ENCODE measurements around the gene EGLN2. TPM values are rescaled to one million over a fixed set of nuclear protein-coding genes. Genes with fewer than 3 reads are reported as not detected.
A peak's percentile ranks its signal among the peaks of the same experiment; 100 is the strongest.
"Not testable (repeated sequence)": the region's sequence is repeated elsewhere in the genome, so short reads cannot be mapped to it uniquely, and the experiment has no call there.

EGLN2 gene
- 46.5 TPM for total RNA-seq

GRCh38 chr19:40798683-40799557, at the start of gene EGLN2:
Gene EGLN2, plus strand, starts transcription at chr19:40799191. Its CDS starts 1,382 bp downstream, at chr19:40800573.
- DNase-seq (ENCODE audit: low spot score in 2 of 2) = peak; percentile 96 to 97
- FAIRE-seq = no peak

GRCh38 chr19:40750058-40750873, 48.7 kb upstream of the EGLN2 start, which contains the start of gene ACTMAP:
Gene ACTMAP, minus strand, starts transcription at chr19:40750477. Its CDS starts 674 bp downstream, at chr19:40749803.
- FAIRE-seq (peak; percentile 99), DNase-seq (ENCODE audit: low spot score in 2 of 2) (peak; percentile 93 to 98)

GRCh38 chr19:40750874-40751537, 48.0 kb upstream of the EGLN2 start, which contains the start of gene SNRPA:
Gene SNRPA, plus strand, starts transcription at chr19:40751203. Its CDS starts 206 bp downstream, at chr19:40751409.
- DNase-seq (ENCODE audit: low spot score in 2 of 2) = peak; percentile 79 to 88
- FAIRE-seq = no peak

GRCh38 chr19:40752257-40752781, 46.7 kb upstream of the EGLN2 start:
- no peak for FAIRE-seq
- DNase-seq (ENCODE audit: low spot score in 2 of 2) = no peak

- FAIRE-seq (no peak), DNase-seq (ENCODE audit: low spot score in 2 of 2) (no peak)
These were observed 44.3 kb upstream of the EGLN2 start for GRCh38 chr19:40754611-40755247.

GRCh38 chr19:40755248-40755624, 43.8 kb upstream of the EGLN2 start:
- FAIRE-seq (no peak), DNase-seq (ENCODE audit: low spot score in 2 of 2) (no peak)

GRCh38 chr19:40755791-40756190, 43.2 kb upstream of the EGLN2 start:
- FAIRE-seq (no peak), DNase-seq (ENCODE audit: low spot score in 2 of 2) (no peak)

GRCh38 chr19:40756502-40757110, 42.4 kb upstream of the EGLN2 start:
- no peak for FAIRE-seq
- no peak for DNase-seq (ENCODE audit: low spot score in 2 of 2)

- FAIRE-seq (no peak), DNase-seq (ENCODE audit: low spot score in 2 of 2) (no peak)
These were observed 40.5 kb upstream of the EGLN2 start for GRCh38 chr19:40758491-40758890.

- FAIRE-seq (no peak), DNase-seq (ENCODE audit: low spot score in 2 of 2) (no peak)
These were observed 39.6 kb upstream of the EGLN2 start for GRCh38 chr19:40759352-40759751.

GRCh38 chr19:40762754-40763470, 36.1 kb upstream of the EGLN2 start:
- FAIRE-seq (no peak), DNase-seq (ENCODE audit: low spot score in 2 of 2) (no peak)

- DNase-seq (ENCODE audit: low spot score in 2 of 2) (no peak), FAIRE-seq (no peak)
These were observed 35.5 kb upstream of the EGLN2 start for GRCh38 chr19:40763526-40763925.

GRCh38 chr19:40763963-40764362, 35.0 kb upstream of the EGLN2 start:
- no peak for FAIRE-seq

GRCh38 chr19:40766385-40766784, 32.6 kb upstream of the EGLN2 start:
- not testable (repeated sequence) for DNase-seq (ENCODE audit: low spot score in 2 of 2); FAIRE-seq

More at GRCh38 chr19:40763963-40764362, 35.0 kb upstream of the EGLN2 start:
- no peak for DNase-seq (ENCODE audit: low spot score in 2 of 2)

GRCh38 chr19:40768869-40769268, 30.1 kb upstream of the EGLN2 start:
- FAIRE-seq (no peak), DNase-seq (ENCODE audit: low spot score in 2 of 2) (no peak)

GRCh38 chr19:40771101-40771862, 27.7 kb upstream of the EGLN2 start:
- FAIRE-seq; DNase-seq (ENCODE audit: low spot score in 2 of 2): not testable (repeated sequence)

GRCh38 chr19:40774916-40775631, 23.9 kb upstream of the EGLN2 start, which contains the start of gene MIA:
Gene MIA, plus strand, starts transcription at chr19:40775521. Its CDS starts 22 bp downstream, at chr19:40775543.
- FAIRE-seq (no peak), DNase-seq (ENCODE audit: low spot score in 2 of 2) (no peak)

Data from frontal cortex (tissue), 4 donors.